ENCODE data around the gene PBX3. TPM values are rescaled to one million over a fixed set of nuclear protein-coding genes. Genes with fewer than 3 reads are reported as not detected.

The PBX3 gene
- total RNA-seq, 1 experiment from 2014 or later: 46.0 TPM

GRCh38 chr9:125966959-125967711 is 220.0 kb downstream of the PBX3 start:
- Histone ChIP-seq H2AK5ac (ENCODE audit: insufficient read length, low read length) (no peak overlapping the region), H3K9ac (ENCODE audit: extremely low read depth, insufficient read length, low read length) (no peak overlapping the region), H3K9me3 (ENCODE audit: control insufficient read depth, low read depth, low read length) (no peaks in the 10 kb centered on the region), H4K5ac (ENCODE audit: insufficient read length, low read depth, low read length) (no peak overlapping the region), H2BK12ac (ENCODE audit: insufficient read length, low read depth, low read length) (no peak overlapping the region), H4K91ac (ENCODE audit: insufficient read length, low read depth, low read length) (no peak overlapping the region), H3K56ac (ENCODE audit: insufficient read length, low read depth, low read length) (no peak overlapping the region), H3K79me2 (ENCODE audit: insufficient read depth, low read length) (no peaks in the 10 kb centered on the region), H3K27ac (ENCODE audit: insufficient read length, low read depth, low read length) (no peak overlapping the region), H3K14ac (ENCODE audit: insufficient read depth, low read length) (no peak overlapping the region), H2AFZ (ENCODE audit: low read length) (no peak overlapping the region), H3K23me2 (ENCODE audit: insufficient read length, low read depth, low read length, poor library complexity, severe bottlenecking) (no peaks in the 10 kb centered on the region), H3K4ac (ENCODE audit: low read depth, low read length) (no peak overlapping the region), H3K23ac (ENCODE audit: insufficient read length, low read depth, low read length) (no peak overlapping the region), H4K20me1 (ENCODE audit: control insufficient read depth, insufficient read depth, insufficient read length) (no peaks in the 10 kb centered on the region), H3K4me1 (ENCODE audit: insufficient read depth, low read length) (no peaks in the 10 kb centered on the region), H3K27me3 (ENCODE audit: insufficient read depth, low read length) (no peaks in the 10 kb centered on the region), H2BK120ac (ENCODE audit: low read depth, low read length, poor library complexity, severe bottlenecking) (no peak overlapping the region), H3T11ph (ENCODE audit: low read length) (no peak overlapping the region), H2BK15ac (ENCODE audit: low read depth, low read length) (no peak overlapping the region), H3K18ac (ENCODE audit: insufficient read length, low read depth, low read length) (no peak overlapping the region), H4K8ac (replicated peaks; ENCODE audit: insufficient read length, low read depth, low read length) (no peak overlapping the region), H2BK20ac (ENCODE audit: low read depth, low read length, poor library complexity, severe bottlenecking) (no peak overlapping the region), H2BK5ac (ENCODE audit: insufficient read length, low read length) (no peak overlapping the region), H3K4me2 (ENCODE audit: insufficient read depth, insufficient read length, low read length) (no peak overlapping the region), H3K79me1 (ENCODE audit: insufficient read depth, low read depth, low read length, poor library complexity, severe bottlenecking) (no peaks in the 10 kb centered on the region)
- peak overlapping the region in 2 of 3 experiments; percentile 24; a peak in 3 of 7 replicates for H3K27ac Mint-ChIP-seq
- no peak overlapping the region for H3K4me3 Mint-ChIP-seq
- no peaks in the 10 kb centered on the region for H3K9me3 Mint-ChIP-seq
- no peak for TF ChIP-seq CTCF (conservative IDR thresholded peaks at IDR 0.05)
- H3K36me3 Mint-ChIP-seq (ENCODE audit: insufficient read depth in 1 of 3, low read depth in 3 of 3): peaks cover 0 to 49% (median 44%) of the 10 kb centered on the region in 3 experiments; a peak in 6 of 7 replicates
- no CpG with 5 or more reads among the region's 11 CpGs for WGBS (ENCODE audit: extremely low coverage, insufficient read length, low lambda C conversion rate)
- H3K4me1 Mint-ChIP-seq: no peaks in the 10 kb centered on the region
- no peaks in the 10 kb centered on the region for H3K27me3 Mint-ChIP-seq (ENCODE audit: low read depth)
- DNase-seq: no peak
